ENCODE measurements around the gene CEBPA.

GRCh38 chr19:33329736-33330135 is 27.4 kb upstream of the CEBPA start:
- TF ChIP-seq CTCF (IDR thresholded peaks at IDR 0.05; ENCODE audit: poor library complexity): no peak
- no peak for TF ChIP-seq EZH2 (IDR thresholded peaks at IDR 0.05; ENCODE audit: borderline replicate concordance)
- TF ChIP-seq EZH2phosphoT487 (IDR thresholded peaks at IDR 0.05; ENCODE audit: low read depth, severe bottlenecking, unreplicated experiment): no peak

All from hepatocyte (in vitro differentiated cells).